HPDE6-E6E7 (cell line): ENCODE measurements around the gene XPR1.
A peak's percentile ranks its signal among the peaks of the same experiment; 100 is the strongest.

Experiments
- DNase-seq: peaks from one replicate; pipeline ENCODE4 v3.0.0; 2011; ENCODE audit warnings: missing footprints; ENCODE audit errors: extremely low spot score

Gene XPR1

DNA sequence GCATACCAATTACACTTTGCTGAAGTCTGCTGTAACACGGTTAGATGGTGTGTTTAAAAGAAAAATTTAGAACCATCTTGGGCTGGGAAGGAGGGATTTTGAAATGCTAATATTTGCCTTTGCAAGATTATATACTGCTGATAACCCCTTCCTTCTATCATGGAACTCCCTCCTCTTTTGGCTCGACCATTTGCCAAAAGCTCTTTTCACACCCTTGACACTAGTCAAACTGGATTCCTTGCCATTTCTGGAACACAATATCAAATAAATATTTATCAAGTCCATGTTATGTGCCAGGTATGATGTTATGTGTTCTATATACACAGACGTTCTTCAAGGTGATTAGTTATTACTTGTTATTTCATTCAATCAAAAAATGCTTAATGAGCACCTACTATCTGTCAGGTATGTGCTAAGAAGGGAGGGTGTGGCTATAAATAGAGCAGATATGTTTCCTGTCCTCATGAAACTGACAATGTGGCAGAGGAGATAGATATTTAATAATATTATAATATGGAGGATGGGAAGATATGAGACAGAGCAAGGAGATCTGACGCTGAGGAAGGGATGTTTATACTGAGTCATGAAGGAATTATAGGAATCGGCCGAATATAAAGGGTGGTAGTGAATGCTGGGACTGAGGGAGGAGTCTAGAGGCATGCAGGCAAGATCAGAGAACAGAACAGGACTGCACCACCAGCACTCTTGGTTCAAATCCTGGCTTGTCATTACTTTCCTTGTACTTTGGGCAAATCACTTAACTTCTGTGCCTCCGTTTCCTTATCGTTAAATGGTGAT is 16.1 kb upstream of the XPR1 start:
- DNase-seq: no peak

GRCh38 chr1:180616439-180616838 is 15.4 kb upstream of the XPR1 start:
- no peak for DNase-seq

DNA sequence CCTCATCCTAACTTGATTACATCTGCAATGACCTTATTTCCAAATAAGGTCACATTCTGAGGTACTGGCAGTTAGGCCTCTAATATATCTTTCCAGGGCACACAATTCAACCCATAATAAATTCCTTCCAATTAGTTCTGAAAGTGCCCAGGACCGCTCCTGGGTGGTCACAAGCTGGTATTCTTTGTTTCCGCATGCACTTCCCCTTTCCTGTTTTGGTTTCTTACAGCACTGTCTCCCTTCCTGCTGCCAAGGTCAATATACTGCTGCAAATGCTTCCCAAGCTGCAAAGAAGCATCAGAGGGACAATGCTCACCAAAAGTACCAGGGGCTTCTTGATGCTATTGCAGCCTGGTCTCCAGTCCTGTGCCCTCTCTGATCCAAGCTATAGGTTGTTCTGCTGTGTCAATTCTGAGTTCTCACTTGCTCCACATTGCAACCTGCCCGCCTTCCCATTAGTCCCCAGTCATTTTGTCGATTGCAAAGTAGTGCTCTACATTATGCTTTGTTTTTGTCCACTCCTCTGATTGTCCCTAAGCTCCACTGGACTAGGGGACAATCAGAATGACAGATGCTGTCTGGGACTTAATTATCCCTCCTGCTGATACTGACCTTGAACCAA is 13.9 kb upstream of the XPR1 start:
- no peak for DNase-seq

DNA sequence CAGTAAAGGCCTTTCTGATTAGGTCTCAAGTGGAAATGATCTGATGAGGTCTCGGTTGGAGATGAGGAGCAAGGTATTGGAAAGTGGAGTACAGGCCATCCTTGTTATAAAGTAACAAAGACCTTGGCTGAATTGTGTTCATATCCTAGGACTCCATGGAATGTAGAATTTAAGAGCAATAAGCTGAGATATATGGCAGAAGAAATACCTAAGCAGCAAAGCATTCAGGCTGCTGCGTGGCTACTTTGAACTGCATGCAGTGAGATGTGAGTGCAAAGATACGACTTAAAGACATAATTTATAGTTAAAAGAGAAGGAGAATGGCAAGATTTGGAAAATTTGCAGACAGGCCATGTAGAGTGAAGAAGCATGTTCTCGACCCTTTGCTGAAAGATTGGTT is 11.2 kb upstream of the XPR1 start:
- DNase-seq: no peak

- no peak for DNase-seq
These were observed 8.9 kb upstream of the XPR1 start for GRCh38 chr1:180622658-180623508.

GRCh38 chr1:180623579-180624347 is 8.1 kb upstream of the XPR1 start:
- DNase-seq: peak; percentile 11

DNA sequence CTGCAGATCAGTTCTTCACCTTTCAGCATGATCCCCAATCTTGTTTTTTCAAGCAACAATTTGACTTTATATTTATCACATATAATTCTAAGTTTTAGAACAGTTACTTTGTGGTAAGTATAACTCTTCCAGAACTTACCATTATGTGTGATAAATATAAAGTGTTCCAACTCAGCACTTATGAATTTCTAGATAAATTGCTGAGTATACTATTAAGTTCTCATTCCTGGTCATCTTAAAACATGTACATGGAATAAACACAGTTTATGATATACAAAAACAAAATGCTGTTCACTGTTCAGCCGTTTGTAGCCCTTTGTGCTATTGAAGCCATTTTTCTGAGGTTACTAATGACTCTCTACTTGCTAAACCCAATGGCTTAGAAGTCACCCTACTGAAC is 5.1 kb upstream of the XPR1 start:
- no peak for DNase-seq

DNA sequence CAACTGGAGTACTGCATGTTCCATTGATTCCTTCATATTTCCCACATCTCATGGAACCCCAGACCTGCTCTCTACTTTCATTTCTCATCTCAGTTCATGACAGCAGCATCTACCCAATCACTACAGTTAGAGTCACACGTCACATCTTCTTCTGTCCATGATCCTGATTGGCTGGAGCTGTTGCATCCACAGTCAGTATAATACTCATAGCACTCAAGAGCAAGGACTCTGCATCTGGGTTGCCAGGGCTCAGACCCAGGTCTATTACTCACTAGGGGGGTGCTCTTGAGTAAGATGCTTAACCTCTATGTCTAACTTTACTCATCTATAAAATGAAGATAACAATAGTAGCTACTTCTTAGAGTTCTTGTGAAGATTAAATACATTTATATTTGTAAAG is 4.4 kb upstream of the XPR1 start:
- no peak for DNase-seq

GRCh38 chr1:180628646-180629045 is 3.2 kb upstream of the XPR1 start:
- DNase-seq: no peak

- no peak for DNase-seq
These were observed 1.2 kb upstream of the XPR1 start for GRCh38 chr1:180630408-180631193.

- DNase-seq: no peak
These were observed 542 bp upstream of the XPR1 start for GRCh38 chr1:180631194-180631765.

DNA sequence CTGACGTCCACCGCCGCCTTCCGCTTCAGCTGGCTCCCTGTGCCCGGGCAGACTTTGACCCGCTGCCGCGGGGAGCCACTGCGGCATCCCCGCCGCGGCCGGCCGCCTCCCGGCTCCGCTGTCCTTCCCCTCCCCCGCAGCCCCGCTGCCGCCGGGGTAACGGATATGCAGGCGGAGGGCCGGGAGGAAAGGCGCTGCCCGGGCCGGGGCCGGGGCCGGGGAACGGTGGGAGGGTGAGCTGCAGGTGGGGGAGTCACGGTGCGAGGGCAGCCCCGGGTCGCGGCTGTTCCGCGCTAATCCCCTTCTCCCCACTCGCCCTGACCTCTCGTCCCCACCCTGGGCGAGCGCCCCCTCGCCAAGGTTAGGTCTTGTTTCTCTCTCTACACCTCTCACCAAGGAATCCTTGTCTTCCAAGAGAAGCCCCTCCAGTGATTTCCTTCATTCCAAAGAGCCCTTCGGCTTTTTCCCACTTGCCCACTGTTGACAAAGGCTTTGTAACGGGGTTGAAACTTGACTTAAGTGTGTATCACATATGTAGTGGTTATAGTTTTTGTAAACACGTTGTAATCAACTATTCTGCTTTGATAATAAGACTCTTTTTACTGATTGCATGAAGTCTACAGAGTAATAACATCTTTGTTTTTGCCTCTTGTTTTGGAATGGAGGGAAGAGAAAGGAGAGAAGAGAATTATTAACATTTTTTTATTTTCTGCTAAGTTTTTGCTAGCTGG is 669 bp downstream of the XPR1 start:
- peak; percentile 54 for DNase-seq

GRCh38 chr1:180633057-180634056 is 1.5 kb downstream of the XPR1 start:
- peak; percentile 20 for DNase-seq

DNA sequence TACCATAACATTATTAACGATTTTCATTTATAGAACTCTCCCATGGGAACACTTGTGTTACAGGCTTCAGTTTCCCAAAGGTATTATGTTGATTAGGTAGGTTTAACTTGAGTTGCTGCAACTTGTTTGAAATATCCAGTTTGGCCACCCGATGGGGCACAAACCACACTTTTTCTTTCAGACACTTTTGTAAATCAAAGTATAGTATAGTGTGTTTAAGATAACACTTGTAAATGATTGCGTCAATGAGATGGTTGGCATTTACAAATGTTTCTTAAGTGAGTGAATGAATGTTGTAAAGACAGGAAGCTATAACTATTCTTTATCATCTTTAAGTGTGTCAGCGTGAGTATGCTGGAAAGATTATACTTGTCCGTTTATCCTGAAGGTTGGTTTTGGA is 4.3 kb downstream of the XPR1 start:
- no peak for DNase-seq

DNA sequence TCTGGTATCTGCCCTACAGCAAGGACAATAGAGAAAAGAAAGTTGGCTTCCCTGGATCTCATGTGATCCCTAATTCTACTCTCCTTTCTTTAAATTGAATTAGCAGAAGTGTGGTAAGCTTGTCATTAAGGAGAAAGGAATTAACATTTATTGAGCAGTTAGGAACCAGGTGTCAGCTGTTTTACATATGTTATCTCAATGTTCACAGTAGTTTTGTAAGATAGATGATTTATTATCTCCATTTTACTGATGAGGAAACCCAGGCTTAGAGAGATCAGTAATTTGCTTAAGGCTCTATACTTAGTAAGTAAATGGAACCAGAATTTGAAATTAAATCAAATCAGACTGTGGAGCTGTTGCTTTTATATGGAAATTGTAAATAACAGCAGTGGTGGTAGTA is 8.0 kb downstream of the XPR1 start:
- no peak for DNase-seq

GRCh38 chr1:180640531-180640949 is 8.7 kb downstream of the XPR1 start:
- DNase-seq: no peak

DNA sequence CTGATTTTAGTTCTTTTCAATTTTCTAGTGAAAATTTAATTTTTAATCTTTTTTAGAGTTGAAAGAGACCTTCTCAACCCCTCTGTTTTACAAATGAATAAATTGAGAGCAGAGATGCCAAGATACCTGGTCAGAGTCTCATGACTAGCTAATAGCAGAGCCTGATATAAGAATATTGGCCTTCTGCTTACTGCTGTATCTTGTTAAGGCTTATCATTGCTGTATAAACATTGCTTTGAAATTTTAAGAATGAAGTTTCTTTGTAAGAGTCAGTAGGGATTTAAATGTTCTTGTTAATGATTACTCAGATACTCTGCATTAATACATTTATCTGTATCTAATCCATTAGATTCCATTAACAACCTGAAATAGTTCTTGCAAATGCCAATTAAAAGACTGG is 9.8 kb downstream of the XPR1 start:
- no peak for DNase-seq

- DNase-seq: no peak
These were observed 11.0 kb downstream of the XPR1 start for GRCh38 chr1:180642781-180643180.

DNA sequence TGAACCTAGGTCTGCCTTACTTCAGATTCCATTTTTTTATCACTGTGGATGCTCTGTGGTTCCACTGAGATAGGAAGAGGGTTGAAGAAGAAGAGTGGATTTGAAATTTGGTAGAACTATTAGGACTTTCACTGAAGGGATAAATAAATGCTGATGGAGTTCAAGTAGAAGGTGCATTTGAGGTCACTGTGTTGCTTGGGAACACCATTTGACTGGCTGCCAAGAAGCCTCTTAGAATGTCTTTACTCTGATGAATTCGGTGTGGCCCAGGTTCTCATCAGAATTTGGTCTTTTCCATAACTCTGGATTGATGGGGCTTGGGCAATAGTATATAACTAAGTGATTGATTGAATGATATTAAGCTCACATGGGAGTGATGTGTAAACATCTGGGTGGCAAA is 11.9 kb downstream of the XPR1 start:
- no peak for DNase-seq
